ENCODE measurements around the gene MICA.

- no peak for TF ChIP-seq CTCF (IDR thresholded peaks at IDR 0.05; ENCODE audit: low read depth, low read length, missing input control)
- TF ChIP-seq SP1 (IDR thresholded peaks at IDR 0.05): no peak
- TF ChIP-seq EGR1 (IDR thresholded peaks at IDR 0.05; ENCODE audit: low read depth in 2 of 2): no peak
- no peak for TF ChIP-seq TAF1 (conservative IDR thresholded peaks at IDR 0.05)
- no peak for TF ChIP-seq REST (IDR thresholded peaks at IDR 0.05)
- no peak for TF ChIP-seq RXRA (IDR thresholded peaks at IDR 0.05)
- TF ChIP-seq JUND (IDR thresholded peaks at IDR 0.05): no peak
- no peak for TF ChIP-seq MAX (IDR thresholded peaks at IDR 0.05)
- no peak for TF ChIP-seq GABPA (IDR thresholded peaks at IDR 0.05 in 1 of 2, conservative IDR thresholded peaks at IDR 0.05 in 1 of 2)
- no peak for TF ChIP-seq YY1 (IDR thresholded peaks at IDR 0.05)
Measured at GRCh38 chr6:31395832-31396231, 7.6 kb upstream of the MICA start.

Data from liver (tissue), 3 donors.